Stimulated activated CD4-positive, alpha-beta T cell treated with anti-CD3 and anti-CD28 coated beads, TNF-alpha, amount 100 ng/mL, for 48 hours (primary cell): Measurements from ENCODE around the gene OR4F6.

Experiments used
- DNase-seq, 3 donors: peaks; one replicate each; pipeline ENCODE4 v3.0.0-alpha.2; 2020; ENCODE audit warnings: low read depth in 3 of 3

Gene OR4F6

DNA sequence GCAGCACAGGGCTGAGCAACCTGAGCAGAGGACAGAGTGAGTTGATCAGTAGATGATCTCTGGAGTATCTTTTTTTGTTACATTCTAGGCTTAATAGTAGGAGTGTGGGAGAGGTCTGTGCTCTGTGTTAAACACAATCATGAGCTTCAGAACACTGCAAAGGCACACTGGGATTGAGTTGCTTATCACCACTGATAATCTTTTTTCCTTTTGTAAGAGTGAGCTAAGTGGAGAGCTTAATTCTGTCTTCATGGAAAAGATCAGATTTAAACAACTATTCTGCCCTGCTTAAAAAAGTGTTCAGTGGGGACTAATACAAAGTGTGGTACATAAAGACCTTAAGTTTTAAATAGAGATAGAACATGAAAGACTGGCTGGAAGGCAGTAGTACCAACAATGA, 1.1 kb downstream of the OR4F6 start:
- DNase-seq = no peak

DNA sequence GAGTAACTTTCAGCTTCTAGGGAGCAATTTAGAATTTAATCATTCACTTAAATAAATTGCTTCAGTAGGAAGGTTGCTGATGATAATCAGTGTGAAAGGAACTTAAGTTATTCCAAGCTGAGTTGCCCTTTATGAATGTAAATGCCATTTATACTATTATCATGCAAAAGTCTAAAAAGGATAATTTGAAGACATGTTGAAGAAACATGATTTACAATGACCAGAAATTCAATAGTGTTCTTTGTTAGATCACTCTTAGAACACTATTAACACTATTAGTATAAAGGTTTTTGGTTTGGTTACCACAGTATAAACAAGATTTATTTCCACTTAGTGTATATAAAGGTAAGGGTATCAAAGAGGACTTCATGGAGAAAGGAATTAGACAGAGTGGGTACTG, 1.6 kb downstream of the OR4F6 start:
- DNase-seq = no peak

DNA sequence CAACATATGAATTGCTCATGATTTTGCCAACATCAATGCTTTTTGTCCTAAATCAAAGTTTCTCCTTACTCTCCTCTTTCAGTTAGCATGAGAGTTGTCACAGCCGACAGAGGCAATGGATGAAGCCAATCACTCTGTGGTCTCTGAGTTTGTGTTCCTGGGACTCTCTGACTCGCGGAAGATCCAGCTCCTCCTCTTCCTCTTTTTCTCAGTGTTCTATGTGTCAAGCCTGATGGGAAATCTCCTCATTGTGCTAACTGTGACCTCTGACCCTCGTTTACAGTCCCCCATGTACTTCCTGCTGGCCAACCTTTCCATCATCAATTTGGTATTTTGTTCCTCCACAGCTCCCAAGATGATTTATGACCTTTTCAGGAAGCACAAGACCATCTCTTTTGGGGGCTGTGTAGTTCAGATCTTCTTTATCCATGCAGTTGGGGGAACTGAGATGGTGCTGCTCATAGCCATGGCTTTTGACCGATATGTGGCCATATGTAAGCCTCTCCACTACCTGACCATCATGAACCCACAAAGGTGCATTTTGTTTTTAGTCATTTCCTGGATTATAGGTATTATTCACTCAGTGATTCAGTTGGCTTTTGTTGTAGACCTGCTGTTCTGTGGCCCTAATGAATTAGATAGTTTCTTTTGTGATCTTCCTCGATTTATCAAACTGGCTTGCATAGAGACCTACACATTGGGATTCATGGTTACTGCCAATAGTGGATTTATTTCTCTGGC, 2.5 kb downstream of the OR4F6 start:
- no peak for DNase-seq

DNA sequence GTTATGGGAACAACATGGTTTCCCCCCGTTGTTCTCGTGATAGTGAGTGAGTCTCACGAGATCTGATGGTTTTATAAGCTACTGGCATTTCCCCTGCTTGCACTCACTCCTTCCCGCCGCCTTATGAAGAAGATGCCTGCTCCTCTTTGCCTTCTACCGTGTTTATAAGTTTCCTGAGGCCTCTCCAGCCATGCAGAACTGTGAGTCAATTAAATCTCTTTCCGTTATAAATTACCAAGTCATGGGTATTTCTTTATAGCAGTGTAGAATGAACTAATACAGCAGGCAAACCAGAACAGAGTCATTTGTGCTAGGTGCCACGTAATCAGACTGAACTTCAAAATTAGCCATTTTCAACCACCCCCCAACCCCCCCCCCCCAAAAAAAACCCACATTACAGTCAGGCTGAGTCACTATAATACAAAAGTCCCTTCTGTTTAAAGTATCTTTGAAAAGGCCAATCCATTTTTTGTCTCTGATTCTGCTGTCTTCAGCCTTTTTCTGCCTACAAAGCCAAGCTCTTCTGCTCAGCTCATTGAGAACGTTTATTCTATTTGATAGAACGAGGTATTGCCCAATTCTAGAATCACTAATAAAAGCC, 4.1 kb downstream of the OR4F6 start:
- DNase-seq = no peak

DNA sequence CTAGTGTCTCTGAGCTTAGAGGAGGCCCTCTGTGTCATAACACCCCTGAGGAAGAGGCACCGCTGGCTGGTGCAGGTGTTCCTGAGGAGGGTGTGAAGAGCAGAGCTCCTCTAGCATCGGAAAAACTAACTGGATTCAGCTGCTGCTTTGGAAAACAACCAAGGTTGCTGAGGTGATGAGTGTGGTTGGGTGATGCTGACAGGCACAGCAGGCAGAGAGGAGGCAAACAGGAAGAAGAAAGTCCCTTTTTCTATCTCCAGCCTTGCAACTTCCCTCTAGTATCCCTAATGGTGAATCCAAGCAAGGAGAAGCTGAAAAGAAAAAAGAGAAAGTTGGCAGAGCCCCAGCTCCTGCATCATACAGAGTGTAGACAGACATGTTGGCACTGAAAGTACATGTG, 4.9 kb downstream of the OR4F6 start:
- no peak for DNase-seq

DNA sequence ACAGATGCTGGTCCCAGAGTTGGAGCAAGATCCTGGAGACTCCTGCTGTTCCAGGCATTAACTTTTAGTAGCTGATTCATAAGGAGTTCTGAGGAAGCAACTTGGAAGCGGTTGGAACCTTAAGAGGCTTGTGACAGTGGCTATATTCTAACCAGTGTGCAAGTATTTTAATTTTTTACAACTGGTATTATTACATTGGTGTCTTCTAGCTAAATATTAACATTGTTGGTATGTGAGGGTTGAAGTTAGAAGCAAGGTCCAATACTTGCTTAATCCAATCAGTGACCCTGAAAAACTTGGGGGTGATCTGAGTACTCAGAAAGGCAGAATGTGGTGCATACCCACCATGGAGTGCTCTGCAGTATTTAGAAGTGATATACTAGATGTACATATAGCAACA, 7.1 kb downstream of the OR4F6 start:
- no peak for DNase-seq

DNA sequence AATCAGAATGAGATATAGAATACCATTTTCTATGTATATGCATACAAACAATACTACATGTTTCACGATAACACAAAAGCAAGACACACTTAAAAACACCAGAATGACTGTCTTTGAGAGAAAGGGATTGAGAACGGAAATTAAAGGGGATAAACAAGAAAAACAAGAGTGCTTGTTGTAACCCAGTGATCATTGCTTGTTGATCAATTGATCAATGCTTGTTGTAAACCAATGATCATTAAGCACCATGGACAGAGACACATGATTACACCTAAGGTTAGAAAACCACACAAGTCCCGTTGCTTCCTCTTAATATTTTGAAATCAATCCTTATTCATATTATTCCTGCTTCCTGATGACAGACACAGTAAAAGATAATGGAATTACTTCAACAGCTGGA, 7.6 kb downstream of the OR4F6 start:
- no peak for DNase-seq

DNA sequence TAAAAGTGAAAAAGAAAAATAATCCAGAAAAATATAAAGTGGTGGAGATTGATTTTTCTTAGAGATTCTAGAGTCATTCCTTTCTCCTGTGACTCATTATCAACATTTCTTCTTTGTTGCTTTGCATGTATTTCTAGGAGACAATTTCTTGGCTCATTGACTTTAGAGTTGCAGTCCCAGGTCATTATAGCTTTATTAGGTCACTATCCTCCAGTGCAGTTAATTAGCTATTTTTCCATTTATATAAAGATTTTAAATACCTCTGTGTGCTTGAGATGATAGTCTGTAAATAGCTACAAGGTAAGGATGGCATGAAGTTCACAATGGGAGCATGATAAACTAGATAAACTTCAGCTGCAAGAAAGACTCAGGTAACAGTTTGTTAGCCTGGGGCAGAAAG, 8.6 kb downstream of the OR4F6 start, which contains the start of gene OR4F15:
OR4F15 (plus strand) TSS at position 301 of the 400 bp plus-strand sequence. CDS start 5,985 bp downstream, outside the sequence.
- DNase-seq = no peak

DNA sequence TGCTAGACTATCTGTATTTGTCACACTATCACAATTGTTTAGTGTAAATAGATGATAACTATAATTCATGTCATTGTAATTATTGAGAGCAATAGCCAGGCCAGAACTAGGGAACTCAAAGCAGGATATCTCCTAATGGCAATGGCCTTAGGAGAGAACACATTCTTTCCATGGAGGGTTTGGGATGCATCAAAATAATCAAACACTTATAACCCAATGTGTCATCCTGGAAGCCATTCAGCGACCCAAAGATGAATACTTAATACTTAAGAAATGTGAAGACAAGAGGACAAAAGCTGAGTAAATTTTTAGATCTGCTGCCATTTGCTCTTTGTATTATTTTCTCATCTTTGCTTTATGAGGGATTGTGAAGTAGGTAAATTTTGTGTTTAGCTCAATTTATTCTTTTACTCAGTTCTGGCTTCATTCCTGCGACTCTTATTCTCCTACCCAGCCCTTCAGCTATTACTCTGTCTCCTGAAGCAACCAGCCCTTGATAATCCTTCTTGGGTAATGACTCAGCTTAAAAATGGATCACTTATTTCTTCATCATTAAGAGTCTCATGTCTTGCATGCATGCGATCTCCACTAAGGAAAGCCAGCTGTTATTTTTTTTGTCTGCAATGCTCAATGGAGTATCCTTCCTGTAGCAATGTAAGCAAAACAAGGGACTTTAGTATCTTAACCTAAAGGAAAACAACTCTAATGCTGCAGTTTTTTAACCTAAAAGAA, 10.7 kb downstream of the OR4F6 start:
- DNase-seq = no peak

DNA sequence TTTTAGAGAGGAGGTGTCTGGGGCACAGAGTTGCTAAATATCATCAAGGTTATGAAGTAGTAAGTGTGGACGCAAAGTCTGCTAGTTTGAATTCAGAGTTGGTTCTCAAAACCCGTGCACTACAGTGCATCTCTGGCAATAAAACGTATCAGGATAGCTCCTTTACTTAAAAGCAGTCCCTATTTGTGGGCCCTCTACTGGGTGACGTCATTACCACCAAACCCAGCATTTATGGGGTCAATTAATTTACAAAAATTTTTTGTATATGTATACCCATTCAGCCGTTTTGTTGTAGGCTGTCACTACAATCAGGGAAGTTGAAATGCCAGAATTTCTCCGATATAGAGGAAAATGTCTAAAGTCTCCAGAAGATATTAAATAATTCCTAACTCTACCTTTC, 17.5 kb downstream of the OR4F6 start:
- no peak for DNase-seq

- DNase-seq = no peak
Observed at GRCh38 chr15:101827257-101827656, 23.9 kb downstream of the OR4F6 start.

DNA sequence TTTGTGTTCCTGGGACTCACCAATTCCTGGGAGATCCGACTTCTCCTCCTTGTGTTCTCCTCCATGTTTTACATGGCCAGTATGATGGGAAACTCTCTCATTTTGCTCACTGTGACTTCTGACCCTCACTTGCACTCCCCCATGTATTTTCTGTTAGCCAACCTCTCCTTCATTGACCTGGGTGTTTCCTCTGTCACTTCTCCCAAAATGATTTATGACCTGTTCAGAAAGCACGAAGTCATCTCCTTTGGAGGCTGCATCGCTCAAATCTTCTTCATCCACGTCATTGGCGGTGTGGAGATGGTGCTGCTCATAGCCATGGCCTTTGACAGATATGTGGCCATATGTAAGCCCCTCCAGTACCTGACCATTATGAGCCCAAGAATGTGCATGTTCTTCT, 25.5 kb downstream of the OR4F6 start:
- no peak for DNase-seq

DNA sequence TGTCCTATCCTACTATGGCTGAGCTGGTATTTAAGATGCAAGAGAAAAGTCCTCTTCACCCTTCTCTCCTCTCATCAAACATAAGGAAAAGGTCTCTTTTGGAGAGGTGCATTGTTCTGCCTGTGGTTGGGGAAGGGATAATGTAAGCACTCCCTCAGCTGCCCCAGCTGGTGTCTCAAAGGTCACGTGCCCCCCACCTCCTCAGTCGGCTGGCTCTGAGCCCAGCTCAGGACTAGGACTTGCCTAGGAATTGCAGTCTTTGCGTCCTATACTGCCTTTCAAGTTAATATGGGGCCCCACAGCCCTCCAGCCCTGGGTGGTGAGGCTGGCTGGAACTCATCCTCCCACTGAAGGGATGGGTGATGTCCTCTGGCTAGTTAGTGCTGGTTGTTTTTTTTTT, 38.3 kb downstream of the OR4F6 start:
- DNase-seq = no peak

- DNase-seq = no peak
Observed at GRCh38 chr15:101844916-101845315, 41.6 kb downstream of the OR4F6 start.

GRCh38 chr15:101852356-101852755, 49.0 kb downstream of the OR4F6 start:
- DNase-seq = no peak
